Left renal pelvis (tissue), 4 donors: ENCODE results near the gene CHRDL2. TPM values are rescaled to one million over a fixed set of nuclear protein-coding genes. Genes with fewer than 3 reads are reported as not detected.

Experiments used
- DNase-seq, 4 donors: peaks; one replicate each; pipeline ENCODE4 v3.0.0-alpha.2; 2013; ENCODE audit warnings: low read depth in 4 of 4, low spot score in 3 of 4
- polyA plus RNA-seq, 4 donors: library from polyadenylated mRNA; unstranded; fragments of 120-200 nt; gene quantifications; one replicate each; pipeline ENCODE4 v1.2.1, GENCODE V29; 2013; ENCODE audit not compliant: insufficient read length in 4 of 4

The CHRDL2 gene
- polyA plus RNA-seq, 4 donors, result 0.10 to 1.00 (median 0.40) TPM

DNA sequence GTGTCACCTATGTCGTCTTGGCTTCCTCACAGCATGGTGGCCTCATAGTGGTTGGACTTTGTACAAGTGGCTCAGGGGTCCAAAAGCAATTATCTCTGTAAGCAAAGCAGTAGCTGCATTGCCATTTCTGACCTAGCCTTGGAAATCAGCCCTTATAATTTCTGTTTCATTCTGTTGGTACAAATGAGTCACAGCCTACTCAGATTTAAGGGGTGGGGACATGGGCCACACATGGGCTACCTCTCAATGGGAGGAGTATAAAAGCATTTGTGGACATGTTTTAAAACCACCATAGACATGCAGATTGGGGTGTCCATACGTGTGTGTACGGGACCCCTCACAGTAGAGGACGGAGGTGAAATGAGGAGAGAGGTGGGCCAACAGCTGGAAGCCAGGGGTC, 41.6 kb downstream of the CHRDL2 start:
- no peak for DNase-seq

DNA sequence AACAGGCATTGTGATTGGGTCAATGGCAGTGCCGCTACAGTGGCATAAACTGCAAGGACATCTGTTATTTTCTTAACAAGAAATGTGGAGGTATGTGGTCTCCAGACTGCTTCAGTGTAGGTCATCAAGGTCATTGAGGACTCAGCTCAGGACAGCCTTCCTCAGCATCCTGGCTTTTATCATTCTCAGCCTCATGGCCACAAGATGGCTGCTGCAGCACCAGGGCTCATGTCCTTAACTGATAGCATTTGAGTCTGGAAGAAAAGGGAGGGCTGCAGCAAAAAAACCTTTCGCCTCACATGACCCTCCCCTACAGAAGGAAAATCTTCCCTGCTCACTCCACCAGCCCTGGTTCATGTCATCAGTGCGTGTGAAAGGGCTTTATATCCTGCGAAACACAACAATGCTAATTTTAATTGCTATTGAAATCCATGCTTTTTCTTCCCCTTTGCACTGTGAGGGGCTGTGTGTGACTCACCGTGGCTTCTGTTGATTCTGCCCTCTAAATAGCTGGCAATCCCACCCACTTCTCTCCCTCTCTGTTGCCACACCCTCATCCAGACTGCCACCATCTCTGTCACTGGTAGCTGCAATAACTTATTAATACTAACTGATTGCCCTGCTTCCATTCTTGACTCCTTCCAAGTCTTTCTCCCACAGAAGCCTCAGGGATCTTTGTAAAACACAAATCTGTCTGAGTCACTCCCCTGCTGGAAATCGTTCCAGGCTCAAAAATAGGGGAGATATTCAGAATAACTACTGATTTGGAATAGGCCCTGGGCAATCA, 43.8 kb downstream of the CHRDL2 start:
- DNase-seq, result no peak

DNA sequence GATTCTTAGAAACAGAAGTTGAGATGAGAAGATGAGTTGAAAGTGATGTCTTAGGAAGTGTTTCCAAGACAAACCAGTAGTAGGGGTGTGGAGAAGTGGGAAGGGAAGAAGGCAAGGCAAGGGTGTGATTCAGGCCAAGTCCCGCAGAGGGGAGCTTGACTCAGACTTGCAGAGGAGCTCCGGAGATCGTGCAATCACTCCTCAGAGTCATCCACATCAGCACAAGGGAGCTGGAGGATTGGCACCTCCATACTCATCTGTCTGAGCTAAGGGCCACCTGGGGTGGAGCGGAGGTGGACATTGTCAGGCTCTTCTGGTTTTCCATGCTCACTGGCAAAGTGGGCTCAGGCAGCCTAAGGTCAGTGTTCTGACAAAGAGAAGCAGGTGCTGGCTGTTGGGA, 44.4 kb downstream of the CHRDL2 start:
- DNase-seq, result no peak

DNA sequence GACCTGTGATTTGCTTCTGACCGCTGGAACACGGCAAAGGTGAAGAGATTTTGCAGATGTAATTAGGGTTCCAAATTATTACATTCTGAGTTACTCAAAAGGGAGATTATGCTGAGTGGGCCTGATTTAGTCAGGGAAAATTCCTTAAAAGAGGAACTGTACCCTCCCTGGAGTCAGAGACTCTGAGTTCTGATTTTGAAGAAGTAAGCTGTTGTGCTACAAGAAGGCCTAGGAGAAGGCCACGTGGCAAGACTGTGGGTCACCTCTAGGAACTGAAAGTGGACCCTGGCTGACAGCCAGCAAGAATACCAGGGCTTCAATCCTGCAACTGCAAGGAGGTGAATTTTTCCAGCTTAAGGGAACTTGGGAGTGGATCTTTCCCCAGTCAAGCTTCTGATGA, 45.3 kb downstream of the CHRDL2 start:
- no peak for DNase-seq

DNA sequence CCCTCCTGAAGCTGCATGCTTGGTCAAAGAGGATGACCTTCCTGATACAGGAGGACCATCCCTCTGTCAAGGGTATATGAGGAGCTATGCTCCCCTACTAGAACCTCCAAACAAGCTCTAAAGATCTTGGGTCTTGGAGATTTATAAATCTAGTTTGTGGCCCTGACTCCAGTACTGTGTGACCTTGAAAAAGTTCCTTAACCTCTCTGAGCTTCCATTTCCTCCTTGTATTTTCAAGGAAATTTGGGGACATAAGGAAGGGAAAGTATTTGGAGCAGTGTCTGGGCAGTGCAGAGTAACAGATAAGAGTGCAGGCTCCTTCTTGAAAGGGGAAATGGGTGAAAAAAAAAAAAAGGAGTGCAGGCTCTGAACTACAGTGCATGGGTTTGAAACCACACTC, 45.9 kb downstream of the CHRDL2 start:
- no peak for DNase-seq

DNA sequence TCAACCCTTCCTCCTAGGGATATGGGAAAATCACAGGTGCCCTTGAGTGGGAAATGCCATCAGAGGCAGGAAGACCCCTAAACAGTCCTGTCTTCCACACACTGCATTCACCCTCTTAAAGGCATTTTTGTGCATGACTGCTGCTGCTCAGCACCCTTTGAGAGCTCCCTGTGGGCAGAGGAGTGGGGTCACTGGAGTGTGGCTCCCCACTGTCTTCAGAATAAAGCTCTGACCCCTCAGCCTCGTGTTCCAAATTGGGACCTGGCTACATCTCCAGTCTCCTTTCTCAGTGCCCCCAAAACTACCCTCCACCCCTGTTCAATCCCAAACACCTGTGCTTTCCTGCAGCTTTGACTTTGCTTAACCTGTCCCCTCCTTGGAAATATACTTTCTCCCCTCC, 46.6 kb downstream of the CHRDL2 start:
- no peak for DNase-seq

DNA sequence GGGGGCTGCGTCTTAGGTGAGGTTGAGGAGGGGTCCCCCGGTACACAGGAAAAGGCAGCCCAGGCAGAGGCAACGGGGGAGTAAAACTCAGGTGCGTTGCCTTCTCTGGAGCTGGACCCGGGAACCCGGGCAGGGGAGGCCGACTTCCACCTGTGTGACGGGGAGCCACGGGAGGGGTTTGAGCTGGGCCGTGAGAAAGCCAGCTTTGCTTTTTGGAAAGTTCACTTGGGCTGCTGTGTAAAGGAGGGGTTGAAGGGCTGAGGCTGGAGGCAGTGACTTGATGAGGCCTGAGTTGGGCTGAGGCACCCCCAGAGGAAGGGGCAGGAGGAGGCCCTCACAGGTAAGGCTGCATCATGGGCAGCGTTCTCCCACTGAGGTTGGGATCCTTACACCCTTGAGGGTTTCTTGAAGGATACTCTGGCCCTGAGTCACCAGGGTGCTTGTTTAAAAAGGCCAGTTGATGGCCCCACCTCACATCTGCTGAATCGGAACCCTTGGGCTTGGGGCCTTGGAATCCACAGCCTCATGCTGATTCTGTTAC, 47.2 kb downstream of the CHRDL2 start:
- DNase-seq, result no peak

DNA sequence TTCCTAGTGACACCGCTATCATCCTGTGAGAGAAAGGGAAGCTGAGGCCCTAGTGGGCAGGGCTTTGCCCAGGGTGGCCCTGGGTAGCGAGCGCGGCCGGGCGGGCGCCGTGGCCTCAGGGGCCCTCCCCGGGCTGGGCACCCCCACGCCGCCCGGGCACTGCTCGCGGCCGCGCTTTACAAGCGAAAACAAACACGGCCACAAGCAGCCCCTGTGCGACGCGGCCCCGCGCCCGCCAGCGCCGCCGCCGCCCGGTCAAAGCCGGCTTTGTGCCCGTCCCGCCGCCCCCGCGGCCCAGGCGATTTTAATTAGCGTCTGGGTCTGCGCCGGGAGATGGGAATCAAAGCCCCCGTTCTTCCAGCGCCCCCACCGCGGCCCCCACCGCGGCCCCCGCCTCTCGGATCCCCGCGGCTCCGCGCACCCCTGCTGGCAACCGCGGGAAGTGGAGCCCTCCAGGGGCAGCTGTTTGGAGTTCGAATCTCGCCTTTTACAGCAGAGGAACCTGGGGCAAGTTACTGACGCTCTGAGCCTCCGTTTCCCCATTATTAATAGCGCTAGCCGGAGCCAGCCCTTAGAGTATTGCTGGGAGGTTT, 47.9 kb downstream of the CHRDL2 start:
- peak in 1 of 4 donors; percentile 28 for DNase-seq

DNA sequence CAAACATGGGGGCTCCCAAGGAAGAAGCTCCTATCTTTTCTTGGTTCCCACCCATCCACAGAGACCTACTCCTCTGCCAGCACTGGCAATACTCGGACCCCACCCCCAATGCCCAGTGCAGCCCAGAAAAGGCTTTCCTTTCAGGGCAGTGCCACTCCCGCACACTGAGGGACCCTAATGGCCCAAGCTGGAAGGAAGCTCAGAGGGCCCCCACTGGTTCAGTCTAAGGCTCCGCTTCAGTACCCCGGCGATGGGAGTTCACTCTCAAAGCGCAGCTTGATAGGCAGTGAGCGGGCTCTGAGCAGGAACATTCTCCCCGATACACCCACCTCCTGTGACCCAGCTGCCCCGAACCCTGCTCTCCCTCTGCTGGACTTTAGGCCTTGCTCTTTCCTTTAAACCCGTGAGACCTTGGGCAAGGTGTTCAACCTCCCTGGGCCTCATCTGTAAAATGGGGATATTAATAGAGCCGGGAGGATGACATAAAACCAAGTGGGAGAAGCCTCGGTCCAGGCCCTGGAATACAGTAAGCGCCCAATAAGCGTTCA, 48.4 kb downstream of the CHRDL2 start:
- no peak for DNase-seq

DNA sequence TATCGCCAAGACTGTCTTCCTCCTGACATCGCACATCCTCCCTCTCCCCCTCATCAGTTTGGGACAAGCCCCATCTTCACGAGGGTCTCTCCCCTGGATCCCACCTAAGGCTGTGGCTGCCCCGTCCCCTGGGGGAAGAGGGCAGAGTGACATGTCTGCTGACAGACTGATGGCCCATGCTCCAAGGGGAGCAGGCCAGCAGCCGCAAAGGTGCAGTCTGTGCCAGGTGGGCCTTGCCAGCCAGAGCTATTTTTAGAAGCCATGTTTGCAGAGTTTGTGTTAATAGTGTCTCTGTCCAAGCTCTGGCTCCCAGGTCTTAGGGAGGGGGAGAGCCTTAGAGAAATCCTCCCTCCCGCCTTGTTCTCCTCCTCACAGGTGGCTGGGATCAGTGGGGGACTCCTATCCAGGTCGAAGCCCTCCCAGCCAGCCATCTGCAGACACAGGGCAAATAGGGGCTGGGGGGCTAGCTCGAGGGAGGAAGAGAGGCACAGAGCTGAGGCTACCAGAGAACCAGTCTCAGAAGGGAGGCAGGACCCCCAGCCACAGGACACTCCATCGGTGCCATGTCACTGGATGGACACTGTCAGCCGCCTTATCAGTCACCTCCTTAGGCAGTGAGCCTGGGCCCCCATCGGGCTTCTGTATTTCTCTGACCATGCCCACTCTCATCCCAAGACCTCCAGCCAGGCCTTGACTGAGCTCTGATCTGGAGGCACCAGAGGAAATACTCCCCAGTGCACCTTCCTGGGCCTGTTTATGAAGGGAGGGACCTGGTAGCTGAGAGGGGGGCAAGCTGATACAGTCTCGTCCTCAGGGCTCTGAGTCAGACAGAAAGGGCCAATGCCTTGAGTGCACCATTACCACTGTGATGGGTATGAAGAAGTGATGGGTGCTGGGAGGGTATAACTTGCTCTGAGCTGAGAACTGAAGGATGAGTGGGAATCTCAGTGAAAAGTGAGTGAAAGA, 49.3 kb downstream of the CHRDL2 start:
- DNase-seq, result no peak

DNA sequence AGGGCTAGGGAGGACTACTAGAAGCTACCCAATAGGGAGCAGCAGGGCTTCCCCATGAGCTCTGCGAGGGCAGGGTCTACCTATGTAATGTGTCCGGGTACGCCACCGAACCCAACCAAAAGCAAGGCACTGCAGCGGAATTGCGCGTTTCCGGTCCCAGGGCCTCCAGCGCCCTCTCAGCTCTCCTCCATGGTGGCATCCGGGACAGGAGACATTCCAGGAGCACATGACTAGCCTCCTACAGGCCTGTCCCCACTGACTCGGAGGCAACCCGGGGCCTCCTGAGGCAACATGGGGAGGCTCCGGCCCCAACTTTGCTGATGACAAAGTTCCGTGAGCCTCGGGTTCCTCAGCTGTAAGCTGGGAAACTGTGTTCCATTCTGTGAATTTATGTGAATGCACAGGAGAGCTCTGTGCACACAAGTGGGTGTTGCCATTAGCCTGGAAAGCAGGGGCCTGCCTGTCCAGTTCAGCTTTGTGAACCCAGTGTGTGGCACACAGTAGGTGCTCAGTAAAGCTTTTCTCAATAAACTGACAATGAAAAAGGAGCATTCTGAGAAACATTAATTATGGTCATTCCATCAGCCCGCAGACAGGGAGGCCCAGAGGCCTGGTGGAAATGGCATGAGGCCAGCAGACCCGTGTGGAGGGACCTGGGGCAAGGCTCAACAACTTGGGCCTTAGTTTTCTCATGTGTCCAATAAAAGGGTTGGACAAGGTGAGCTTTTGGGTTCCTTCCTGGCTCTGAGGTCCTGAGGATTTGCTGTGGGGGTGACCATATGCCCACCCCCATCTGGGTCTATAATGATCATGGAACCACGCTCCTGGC, 50.3 kb downstream of the CHRDL2 start:
- DNase-seq, result no peak

DNA sequence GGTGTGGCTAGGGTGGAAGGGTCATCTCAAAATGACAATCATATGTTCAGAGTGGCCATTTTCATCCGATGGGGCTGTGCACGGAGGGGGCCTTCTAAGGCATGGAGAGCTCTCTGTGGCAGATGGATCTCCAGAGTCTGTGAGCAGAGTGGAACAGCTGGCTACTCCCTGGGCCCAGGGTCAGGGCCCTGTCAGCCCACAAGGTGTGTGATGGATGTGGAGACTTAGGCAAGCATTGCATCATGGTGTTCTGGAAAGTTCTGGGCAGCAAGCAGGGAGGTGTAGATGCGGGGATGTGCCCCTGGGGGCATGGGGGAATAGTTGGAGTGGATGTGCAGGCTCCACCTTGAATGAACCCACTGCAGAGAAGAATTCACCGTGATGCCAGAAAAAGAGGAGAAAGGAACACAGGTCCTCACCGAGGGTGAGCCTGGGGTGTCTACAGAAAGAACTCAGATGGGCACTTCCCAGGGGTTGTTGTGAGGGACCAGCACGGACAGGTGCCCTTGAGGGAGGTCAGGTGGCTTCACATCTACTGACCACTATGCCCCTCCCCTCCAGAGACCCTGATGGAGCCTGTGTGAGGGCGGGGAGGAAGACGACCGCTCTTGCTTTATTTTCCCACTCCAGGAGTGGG, 51.1 kb downstream of the CHRDL2 start:
- DNase-seq, result no peak

DNA sequence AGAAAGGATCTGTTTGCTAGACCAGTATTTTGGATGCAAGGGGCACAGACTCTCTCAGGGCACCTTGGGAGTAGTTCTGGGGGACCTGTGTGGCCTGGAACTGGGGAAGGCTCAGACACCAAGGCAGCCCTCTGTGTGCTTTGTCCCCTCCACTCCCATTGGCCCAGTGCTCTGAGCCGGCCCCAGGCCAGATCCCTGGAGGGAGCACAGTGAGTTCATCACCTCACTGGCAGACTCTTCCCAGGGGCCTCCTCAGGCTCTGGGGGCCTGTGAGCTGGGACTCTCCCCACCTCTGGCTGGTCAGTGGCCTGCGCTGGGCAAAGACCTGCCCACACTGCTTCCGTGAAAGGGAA, 51.7 kb downstream of the CHRDL2 start:
- DNase-seq, result no peak

DNA sequence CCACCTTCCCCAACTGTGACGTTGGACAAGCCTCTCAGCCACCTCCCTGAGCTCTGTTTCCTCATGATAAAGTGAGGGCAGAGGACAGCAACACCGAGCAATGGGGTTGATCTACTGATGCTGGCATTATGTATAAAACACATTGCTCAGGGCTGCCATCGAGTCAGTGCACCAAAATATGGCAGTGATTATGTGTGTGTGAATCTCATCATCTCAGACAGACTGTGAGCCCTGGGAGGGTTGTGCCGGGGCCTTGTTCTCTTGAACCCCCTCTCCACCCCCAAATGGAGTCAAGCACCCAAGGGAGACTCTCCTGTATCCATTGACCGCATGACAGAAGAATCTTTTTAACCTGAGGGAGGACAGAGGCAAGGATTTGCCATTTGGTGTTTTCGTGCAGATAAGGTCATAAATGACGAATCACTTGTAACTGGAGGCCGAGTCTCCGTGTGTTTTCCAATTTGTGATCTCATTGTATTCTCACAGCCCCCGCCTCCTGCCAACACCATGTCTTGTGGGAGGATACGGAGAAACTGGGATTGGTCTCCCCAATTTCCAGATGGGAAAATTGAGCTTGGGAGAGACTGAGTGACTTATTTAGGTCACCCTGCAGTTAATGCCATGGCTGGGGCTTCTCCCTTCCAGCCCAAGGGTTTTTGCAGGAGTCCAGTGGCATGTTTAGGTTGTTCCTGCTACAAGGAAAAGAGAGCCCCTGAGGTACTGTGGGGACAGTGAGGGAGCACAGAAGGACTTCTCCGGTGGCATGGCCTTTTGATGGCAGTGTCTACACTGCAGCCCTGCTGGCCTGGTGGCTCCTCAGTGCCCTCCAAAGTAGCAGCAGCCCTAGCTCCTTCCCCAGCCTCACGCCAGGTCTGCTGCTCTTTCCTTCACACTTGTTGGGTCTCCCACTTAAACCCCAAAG, 52.4 kb downstream of the CHRDL2 start:
- DNase-seq, result no peak

DNA sequence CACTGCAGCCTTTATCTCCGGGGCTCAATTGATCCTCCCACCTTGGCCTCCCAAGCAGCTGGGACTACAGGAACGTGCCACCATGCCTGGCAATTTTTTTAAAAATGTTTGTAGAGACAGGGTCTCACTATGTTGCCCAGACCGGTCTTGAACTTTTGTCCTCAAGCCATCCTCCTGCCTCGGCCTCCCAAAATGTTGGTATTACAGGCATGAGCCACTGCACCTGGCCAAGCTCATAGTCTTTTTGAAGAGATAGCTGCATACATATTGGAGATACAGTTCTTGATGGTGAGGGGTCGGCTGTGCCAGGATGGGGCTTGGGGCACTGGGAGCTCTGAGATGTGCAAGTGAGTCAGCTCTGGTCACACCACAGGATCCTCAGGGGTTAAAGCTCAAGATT, 53.2 kb downstream of the CHRDL2 start:
- no peak for DNase-seq

DNA sequence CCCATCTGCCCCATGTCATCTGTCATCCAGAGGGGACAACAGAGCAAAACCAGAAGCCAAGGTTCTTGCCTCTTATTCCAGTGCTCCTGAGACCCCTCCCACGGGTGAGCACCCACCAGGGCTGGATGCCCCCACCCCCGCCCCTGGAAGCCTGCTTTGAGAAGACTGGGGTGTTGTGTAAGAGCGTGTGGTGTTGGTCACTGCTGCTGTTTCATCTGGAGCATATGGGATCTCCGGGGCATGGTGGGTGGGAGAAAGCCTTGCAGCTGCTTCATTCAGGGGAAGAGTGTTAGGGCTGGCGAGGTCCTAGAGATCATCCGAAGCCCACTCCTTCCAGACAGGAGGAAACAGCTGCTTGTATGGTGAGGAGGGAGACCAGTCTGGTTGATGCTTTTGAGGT, 54.1 kb downstream of the CHRDL2 start:
- DNase-seq, result no peak

DNA sequence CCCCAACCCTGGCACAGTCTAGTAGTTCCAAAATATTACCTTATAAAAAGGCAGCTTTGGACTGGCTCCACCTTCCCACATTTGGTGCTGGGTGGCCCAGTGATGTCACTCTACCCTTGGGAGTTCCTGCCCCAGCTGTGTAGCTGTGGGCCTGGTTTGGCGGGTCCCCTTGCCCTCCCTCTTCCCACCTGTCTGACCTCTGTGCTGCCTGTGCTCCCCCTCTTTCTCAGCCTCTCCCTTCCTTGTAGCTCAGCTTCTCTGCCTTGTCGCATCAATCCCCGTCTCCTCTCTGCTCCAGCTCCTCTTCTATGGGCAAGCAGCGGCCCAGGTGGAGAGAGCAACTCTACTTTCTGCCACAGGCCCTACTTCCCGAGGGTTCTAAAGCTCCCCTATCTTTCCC, 54.6 kb downstream of the CHRDL2 start:
- DNase-seq, result no peak

DNA sequence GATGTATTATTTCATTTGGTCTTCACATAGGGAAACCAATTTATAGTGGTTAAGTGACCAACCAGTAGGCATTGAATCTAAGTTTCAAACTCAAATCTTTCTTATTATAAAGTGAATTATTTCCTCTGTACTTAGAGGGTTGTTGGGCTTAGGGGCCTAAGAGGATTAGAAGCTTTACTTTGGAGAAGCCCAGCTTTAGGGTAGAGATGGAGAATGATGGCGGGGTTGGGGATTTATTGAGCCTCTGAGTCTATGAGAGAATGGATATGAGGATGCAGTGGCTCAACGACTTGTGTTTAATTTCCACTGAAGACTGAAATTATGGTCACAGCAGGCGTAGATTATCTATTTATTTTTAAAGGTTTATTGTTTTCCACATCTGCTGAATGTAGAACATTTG, 55.5 kb downstream of the CHRDL2 start:
- no peak for DNase-seq
